Psoas muscle (tissue), 8 donors: Measurements from ENCODE around the gene CORO2B. TPM values are rescaled to one million over a fixed set of nuclear protein-coding genes. Genes with fewer than 3 reads are reported as not detected.
A peak's percentile ranks its signal among the peaks of the same experiment; 100 is the strongest.

Experiments
- ATAC-seq, 4 donors: fragments of 200-7000 bp; cut with Tn5 transposase; one replicate each; pipeline ENCODE4 v1.9.1; 2020; ENCODE audit warnings: moderate library complexity in 3 of 4, mild to moderate bottlenecking in 2 of 4
- DNase-seq, 2 donors: peaks; one replicate each; pipeline ENCODE4 v3.0.0-alpha.2; 2020
- H3K27ac ChIP-seq: fragments of 200-600 bp; one replicate; pipeline ENCODE4 v1.8.0; 2022
- H3K27me3 ChIP-seq, 3 donors: fragments of 200-600 bp in 1 of 3; one replicate each; pipeline versions ENCODE4 v1.6.1 to v1.8.0; 2013 to 2022; ENCODE audit warnings: low read length in 2 of 3, mild to moderate bottlenecking in 2 of 3, moderate library complexity in 1 of 3; ENCODE audit not compliant: insufficient read depth in 3 of 3
- H3K36me3 ChIP-seq, 2 donors: fragments of 200-600 bp in 1 of 2; one replicate each; pipeline versions ENCODE4 v1.6.1 to v1.8.0; 2013 to 2022; ENCODE audit warnings: low read depth in 1 of 2, mild to moderate bottlenecking in 1 of 2, moderate library complexity in 1 of 2; ENCODE audit not compliant: insufficient read depth in 1 of 2
- H3K4me1 ChIP-seq: fragments of 200-600 bp; one replicate; pipeline ENCODE4 v1.8.0; 2022
- H3K4me3 ChIP-seq: fragments of 200-600 bp; one replicate; pipeline ENCODE4 v1.8.0; 2022; ENCODE audit warnings: mild to moderate bottlenecking
- H3K9me3 ChIP-seq: fragments of 200-600 bp; one replicate; pipeline ENCODE4 v1.8.0; 2022
- CTCF ChIP-seq: fragments of 200-600 bp; IDR thresholded peaks from one replicate; pipeline ENCODE4 v1.8.0; 2022; ENCODE audit warnings: antibody characterized with exemption
- WGBS, 3 donors: extraction: QIAGEN DNeasy Blood & Tissue Kit; methylation state at CpG; one replicate each; pipeline versions ENCODE4 v1.1.6 to v1.1.7; 2013; 5-methylcytosine and 5-hydroxymethylcytosine counted together
- intact Hi-C, 2 donors: fragments of 100-400 bp; cut with DNase I; formaldehyde crosslinking; loops; one replicate each; pipeline versions ENCODE4 v1.11.0 to v1.14.2; 2022
- polyA plus RNA-seq, 3 donors: library from polyadenylated mRNA; stranded (reverse); fragments of 200-250 nt; gene quantifications; one replicate each; pipeline ENCODE4 v1.2.3, GENCODE V29; 2013
- total RNA-seq, 4 donors: library from RNA; stranded (reverse); fragmentation: NEBNext Ultra II Directional in 2 of 4; extraction: Animal tissue kit (Norgen Biotek cat#: 25700) in 2 of 4; gene quantifications; one replicate each; pipeline versions ENCODE4 v1.2.1 to v1.2.4, GENCODE V29; 2021 to 2023
- donor health status: healthy with polysubstance abuse.
- donor health status: DM: no; HTN: no; CAD: no; lungs with moderate emphysema.
- donor health status: Bipolar disorder and iron deficiency.
- donor health status: healthy.
- donor health status: DM: yes; HTN: yes; CAD: no.
- donor health status: DM: no; HTN: no; CAD: no.
- donor health status: DM: no; HTN: no; CAD: no.
- donor health status: DM: yes; HTN: yes; CAD: no.

The CORO2B gene
- total and polyA plus RNA-seq, 7 donors = 1.1 to 3.2 (median 2.0) TPM

- no peak for TF ChIP-seq CTCF
- Histone ChIP-seq H3K4me3 (no peak overlapping the region), H3K4me1 (no peaks in the 10 kb centered on the region), H3K27ac (no peak overlapping the region), H3K9me3 (no peaks in the 10 kb centered on the region), H3K27me3 (no peaks in the 10 kb centered on the region), H3K36me3 (no peaks in the 10 kb centered on the region)
- DNase-seq (no peak), ATAC-seq (no peak)
- intact Hi-C loops = loop anchor here (5.0 kb wide), 4 partner anchors 116 to 321 kb away; no protein-coding TSS in a partner anchor
- 87 to 95% (median 91%) methylated on average over 17 of the region's 17 CpGs for WGBS, 3 donors
These were observed 22.4 kb upstream of the CORO2B start for GRCh38 chr15:68556139-68556990.

GRCh38 chr15:68557469-68558317 lies 21.1 kb upstream of the CORO2B start:
- intact Hi-C loops = loop anchor here (2.0 to 5.0 kb wide), 6 partner anchors 115 to 320 kb away; no protein-coding TSS in a partner anchor
- Histone ChIP-seq H3K4me1 (no peaks in the 10 kb centered on the region), H3K4me3 (no peak overlapping the region), H3K36me3 (no peaks in the 10 kb centered on the region), H3K27ac (no peak overlapping the region), H3K27me3 (no peaks in the 10 kb centered on the region), H3K9me3 (no peaks in the 10 kb centered on the region)
- TF ChIP-seq CTCF = no peak
- DNase-seq (no peak), ATAC-seq (no peak)
- WGBS, 3 donors = 90 to 98% (median 96%) methylated on average over 9 of the region's 9 CpGs

- no peaks in the 10 kb centered on the region for H3K36me3 ChIP-seq
- no peak for TF ChIP-seq CTCF
- H3K4me1 ChIP-seq = no peaks in the 10 kb centered on the region
- H3K4me3 ChIP-seq = peak overlapping the region; percentile 58
- ATAC-seq (no peak), DNase-seq (no peak)
- no peaks in the 10 kb centered on the region for H3K27me3 ChIP-seq
- WGBS, 3 donors = 55 to 69% (median 58%) methylated on average over 30 of the region's 30 CpGs
- intact Hi-C loops = loop anchor here (2.0 to 5.0 kb wide), 6 partner anchors 114 to 319 kb away; no protein-coding TSS in a partner anchor
- H3K9me3 ChIP-seq = no peaks in the 10 kb centered on the region
- no peak overlapping the region for H3K27ac ChIP-seq
These were observed 20.2 kb upstream of the CORO2B start for GRCh38 chr15:68558318-68559305.
